Vagina (tissue), 2 donors: ENCODE measurements around the gene PLAU.

Experiments
- POLR2A ChIP-seq, 2 donors: fragments of 450-650 bp; IDR thresholded peaks; one replicate each; pipeline ENCODE4 v1.6.1; 2017; ENCODE audit warnings: antibody characterized with exemption in 2 of 2, mild to moderate bottlenecking in 2 of 2, moderate library complexity in 2 of 2
- TF ChIP-seq, protein P1 (sequence below), 3 experiments: fragments of 450-650 bp in 2 of 3; fragments of 200-600 bp in 1 of 3; sonication (generic) in 1 of 3; IDR thresholded peaks; one replicate each; pipeline ENCODE4 v1.5.1; 2017 to 2019; ENCODE audit warnings: antibody characterized with exemption in 3 of 3, mild to moderate bottlenecking in 2 of 3, moderate library complexity in 2 of 3

- TF ChIP-seq, protein P1, sequence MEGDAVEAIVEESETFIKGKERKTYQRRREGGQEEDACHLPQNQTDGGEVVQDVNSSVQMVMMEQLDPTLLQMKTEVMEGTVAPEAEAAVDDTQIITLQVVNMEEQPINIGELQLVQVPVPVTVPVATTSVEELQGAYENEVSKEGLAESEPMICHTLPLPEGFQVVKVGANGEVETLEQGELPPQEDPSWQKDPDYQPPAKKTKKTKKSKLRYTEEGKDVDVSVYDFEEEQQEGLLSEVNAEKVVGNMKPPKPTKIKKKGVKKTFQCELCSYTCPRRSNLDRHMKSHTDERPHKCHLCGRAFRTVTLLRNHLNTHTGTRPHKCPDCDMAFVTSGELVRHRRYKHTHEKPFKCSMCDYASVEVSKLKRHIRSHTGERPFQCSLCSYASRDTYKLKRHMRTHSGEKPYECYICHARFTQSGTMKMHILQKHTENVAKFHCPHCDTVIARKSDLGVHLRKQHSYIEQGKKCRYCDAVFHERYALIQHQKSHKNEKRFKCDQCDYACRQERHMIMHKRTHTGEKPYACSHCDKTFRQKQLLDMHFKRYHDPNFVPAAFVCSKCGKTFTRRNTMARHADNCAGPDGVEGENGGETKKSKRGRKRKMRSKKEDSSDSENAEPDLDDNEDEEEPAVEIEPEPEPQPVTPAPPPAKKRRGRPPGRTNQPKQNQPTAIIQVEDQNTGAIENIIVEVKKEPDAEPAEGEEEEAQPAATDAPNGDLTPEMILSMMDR (IDR thresholded peaks at IDR 0.05) = no peak
- no peak for TF ChIP-seq POLR2A (IDR thresholded peaks at IDR 0.05)
Measured at GRCh38 chr10:73901261-73901660, 9.7 kb upstream of the PLAU start.
